C4-2B (cell line): ENCODE results near the gene CCDC158.

ENCODE experiments used
- ZFX ChIP-seq: fragments of 450-650 bp; IDR thresholded peaks from 2 replicates; pipeline ENCODE4 v1.6.1; 2017
- TF ChIP-seq, protein P1 (sequence below): fragments of 450-650 bp; conservative IDR thresholded peaks from 2 replicates; pipeline ENCODE4 v1.5.1; 2017; ENCODE audit warnings: mild to moderate bottlenecking

DNA sequence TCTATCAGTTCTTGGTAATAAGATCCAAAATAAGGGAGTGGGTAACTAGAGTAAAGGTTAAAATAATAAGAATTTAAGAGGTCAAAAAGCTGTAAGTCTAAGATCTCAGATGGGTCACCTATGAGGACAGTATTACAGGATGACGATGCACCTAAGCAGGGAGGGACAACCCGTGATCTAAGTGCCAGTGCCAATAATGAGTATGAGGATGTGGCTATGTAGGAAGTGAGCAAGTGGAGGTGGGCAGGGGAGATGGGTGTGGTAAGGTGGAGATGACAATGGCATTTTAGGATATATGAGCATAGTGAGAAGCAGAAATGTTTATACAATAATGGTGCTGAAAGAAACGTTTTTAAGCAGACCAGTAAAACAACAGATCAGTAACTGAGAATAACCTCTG, 19.3 kb downstream of the CCDC158 start:
- TF ChIP-seq, protein P1, sequence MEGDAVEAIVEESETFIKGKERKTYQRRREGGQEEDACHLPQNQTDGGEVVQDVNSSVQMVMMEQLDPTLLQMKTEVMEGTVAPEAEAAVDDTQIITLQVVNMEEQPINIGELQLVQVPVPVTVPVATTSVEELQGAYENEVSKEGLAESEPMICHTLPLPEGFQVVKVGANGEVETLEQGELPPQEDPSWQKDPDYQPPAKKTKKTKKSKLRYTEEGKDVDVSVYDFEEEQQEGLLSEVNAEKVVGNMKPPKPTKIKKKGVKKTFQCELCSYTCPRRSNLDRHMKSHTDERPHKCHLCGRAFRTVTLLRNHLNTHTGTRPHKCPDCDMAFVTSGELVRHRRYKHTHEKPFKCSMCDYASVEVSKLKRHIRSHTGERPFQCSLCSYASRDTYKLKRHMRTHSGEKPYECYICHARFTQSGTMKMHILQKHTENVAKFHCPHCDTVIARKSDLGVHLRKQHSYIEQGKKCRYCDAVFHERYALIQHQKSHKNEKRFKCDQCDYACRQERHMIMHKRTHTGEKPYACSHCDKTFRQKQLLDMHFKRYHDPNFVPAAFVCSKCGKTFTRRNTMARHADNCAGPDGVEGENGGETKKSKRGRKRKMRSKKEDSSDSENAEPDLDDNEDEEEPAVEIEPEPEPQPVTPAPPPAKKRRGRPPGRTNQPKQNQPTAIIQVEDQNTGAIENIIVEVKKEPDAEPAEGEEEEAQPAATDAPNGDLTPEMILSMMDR: no peak
- TF ChIP-seq ZFX: no peak
